NT2/D1 (cell line): Measurements from ENCODE around the gene SPHKAP.

Experiments used
- DNase-seq: peaks from one replicate; pipeline ENCODE4 v3.0.0-alpha.2; 2011; ENCODE audit warnings: low read depth, low spot score
- H3K27me3 ChIP-seq: 2 replicates; pipeline ENCODE4 v1.6.0; 2011; ENCODE audit warnings: mild to moderate bottlenecking; ENCODE audit not compliant: insufficient read length, insufficient read depth
- H3K36me3 ChIP-seq: 2 replicates; pipeline ENCODE4 v1.6.1; 2011; ENCODE audit warnings: mild to moderate bottlenecking, low read length, mixed read lengths; ENCODE audit not compliant: insufficient read depth, insufficient read length
- H3K4me1 ChIP-seq: 2 replicates; pipeline ENCODE4 v1.5.1; 2011; ENCODE audit not compliant: insufficient read depth, insufficient read length
- H3K4me3 ChIP-seq: 2 replicates; pipeline ENCODE4 v1.5.1; 2011; ENCODE audit warnings: low read depth; ENCODE audit not compliant: insufficient read length
- H3K9ac ChIP-seq: 2 replicates; pipeline ENCODE4 v1.6.0; 2011; ENCODE audit warnings: low read depth; ENCODE audit not compliant: insufficient read length
- H3K9me3 ChIP-seq: 2 replicates; pipeline ENCODE4 v1.5.1; 2011; ENCODE audit warnings: mild to moderate bottlenecking, low read length; ENCODE audit not compliant: insufficient read depth
- SUZ12 ChIP-seq: IDR thresholded peaks from 2 replicates; pipeline ENCODE4 v1.6.1; 2011; ENCODE audit not compliant: insufficient read length, insufficient read depth; ENCODE audit errors: extremely low read depth
- YY1 ChIP-seq: IDR thresholded peaks from 2 replicates; pipeline ENCODE4 v1.6.1; 2011; ENCODE audit not compliant: insufficient read length, insufficient read depth
- ZNF274 ChIP-seq: IDR thresholded peaks from 2 replicates; pipeline ENCODE4 v1.6.1; 2011; ENCODE audit warnings: mild to moderate bottlenecking, low read depth, low read length

SPHKAP gene

DNA sequence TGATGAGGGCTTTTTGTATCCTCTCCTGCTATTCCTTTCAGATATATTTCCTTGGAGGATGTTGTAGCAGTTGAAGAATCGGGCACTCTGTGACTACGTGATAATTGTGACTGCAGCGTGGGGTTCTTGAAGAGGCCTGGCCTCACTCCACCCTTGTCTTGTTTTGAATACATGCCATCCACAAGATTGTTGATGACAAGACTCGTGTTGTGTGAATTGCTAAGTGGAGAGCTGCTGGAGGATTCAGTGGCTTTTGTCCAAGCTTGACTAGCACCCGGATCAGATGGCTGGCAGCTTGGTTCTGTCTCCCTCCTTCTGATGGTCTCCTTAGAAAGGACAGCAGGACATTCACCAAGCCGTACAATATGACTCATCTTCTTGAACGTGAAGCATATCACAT lies 163.2 kb downstream of the SPHKAP start:
- Histone ChIP-seq H3K9ac (no peak overlapping the region), H3K36me3 (no peaks in the 10 kb centered on the region), H3K4me1 (no peaks in the 10 kb centered on the region), H3K4me3 (no peak overlapping the region), H3K9me3 (no peaks in the 10 kb centered on the region), H3K27me3 (no peaks in the 10 kb centered on the region)
- no peak for TF ChIP-seq ZNF274
- no peak for TF ChIP-seq YY1
- TF ChIP-seq SUZ12, result no peak
- DNase-seq, result no peak

DNA sequence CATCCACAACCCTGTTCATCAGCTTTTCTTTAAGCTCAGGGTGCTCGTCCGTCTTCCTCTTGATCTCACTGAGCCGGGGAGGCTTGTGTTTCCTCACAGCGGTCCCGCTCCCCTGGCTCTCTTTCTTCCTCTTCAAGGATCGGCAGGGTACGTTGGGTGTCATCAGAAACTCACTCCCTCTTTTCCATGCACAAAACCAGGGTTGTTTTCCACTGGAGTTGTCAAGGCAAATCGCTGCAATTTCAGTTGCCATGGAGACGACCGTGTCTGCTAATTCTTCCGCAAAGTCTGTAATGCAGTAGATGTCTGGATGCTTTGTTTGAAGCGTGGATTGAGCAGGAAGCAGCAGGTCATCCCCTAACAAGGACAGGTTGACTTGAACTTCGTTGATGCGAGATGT lies 163.7 kb downstream of the SPHKAP start:
- no peaks in the 10 kb centered on the region for H3K27me3 ChIP-seq
- no peak for DNase-seq

DNA sequence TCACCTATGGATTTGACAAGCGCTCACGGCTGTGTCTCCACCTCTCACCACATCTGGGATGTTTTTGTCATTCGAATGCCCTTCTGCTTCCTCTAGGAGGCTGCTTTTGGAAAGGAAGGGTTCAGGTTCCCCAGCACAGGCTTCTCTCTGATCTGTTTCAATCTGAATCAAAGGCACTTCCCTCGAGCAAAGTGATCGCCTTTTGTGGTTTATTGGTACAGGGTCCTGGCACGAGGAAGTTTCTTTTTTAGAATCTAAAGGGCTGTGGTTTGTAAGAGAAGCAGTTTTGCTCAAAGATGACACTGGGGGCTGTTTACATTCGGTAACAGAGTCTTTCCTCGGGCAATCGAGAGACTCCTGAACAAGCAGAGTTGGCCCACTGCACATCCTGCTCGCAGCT lies 165.1 kb downstream of the SPHKAP start:
- H3K27me3 ChIP-seq, result no peaks in the 10 kb centered on the region
- peak; percentile 23 for DNase-seq
- H3K36me3 ChIP-seq, result no peaks in the 10 kb centered on the region
- no peaks in the 10 kb centered on the region for H3K4me1 ChIP-seq
- TF ChIP-seq SUZ12 (no peak), ZNF274 (no peak), YY1 (no peak)
- no peaks in the 10 kb centered on the region for H3K9me3 ChIP-seq
- no peak overlapping the region for H3K9ac ChIP-seq
- H3K4me3 ChIP-seq, result no peak overlapping the region

More for the DNA sequence above, 163.7 kb downstream of the SPHKAP start:
- no peak overlapping the region for H3K4me3 ChIP-seq
- TF ChIP-seq SUZ12 (no peak), ZNF274 (no peak), YY1 (no peak)
- no peaks in the 10 kb centered on the region for H3K9me3 ChIP-seq
- H3K9ac ChIP-seq, result no peak overlapping the region
- no peaks in the 10 kb centered on the region for H3K4me1 ChIP-seq
- H3K36me3 ChIP-seq, result no peaks in the 10 kb centered on the region

DNA sequence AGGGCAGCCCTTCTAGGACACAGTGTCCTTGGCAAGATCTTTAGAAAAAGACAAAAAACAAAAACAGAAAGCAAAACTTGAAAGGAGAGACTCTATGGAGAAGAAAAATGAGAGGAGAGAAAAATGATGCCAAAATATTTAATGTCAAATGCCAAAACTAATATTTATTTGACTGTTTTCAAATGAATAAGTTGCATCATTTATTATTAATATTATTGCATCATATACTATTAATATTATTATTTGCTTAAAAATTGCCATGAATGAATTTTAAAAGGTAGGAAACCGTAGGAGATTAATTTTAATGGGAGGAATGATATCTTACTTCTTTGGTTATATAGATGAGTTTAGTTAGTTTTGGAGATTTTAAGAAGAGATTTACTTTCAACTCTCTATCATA lies 165.7 kb downstream of the SPHKAP start:
- no peaks in the 10 kb centered on the region for H3K9me3 ChIP-seq
- no peak overlapping the region for H3K4me3 ChIP-seq
- H3K27me3 ChIP-seq, result no peaks in the 10 kb centered on the region
- TF ChIP-seq ZNF274 (no peak), YY1 (no peak), SUZ12 (no peak)
- no peaks in the 10 kb centered on the region for H3K4me1 ChIP-seq
- no peak for DNase-seq
- no peak overlapping the region for H3K9ac ChIP-seq
- no peaks in the 10 kb centered on the region for H3K36me3 ChIP-seq

DNA sequence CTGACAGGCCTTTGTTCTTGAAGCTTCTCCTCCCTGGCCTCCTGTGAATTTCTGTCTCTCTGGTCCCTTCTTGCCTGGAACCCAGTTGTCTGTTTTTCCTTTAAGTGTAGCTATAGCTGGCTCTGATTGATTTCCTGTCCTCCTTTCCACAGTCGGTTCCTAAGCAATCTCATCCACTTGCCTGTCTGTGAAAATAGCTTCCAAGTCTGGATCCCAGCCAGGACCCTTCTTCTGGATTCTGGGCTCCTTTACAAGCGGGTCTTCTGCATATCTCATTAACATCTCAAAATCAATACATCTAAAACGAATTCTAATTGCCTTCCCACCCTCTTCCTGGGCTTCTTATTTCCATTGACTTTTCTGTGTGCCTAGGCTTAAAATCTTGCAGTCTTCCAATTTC lies 185.1 kb downstream of the SPHKAP start:
- Histone ChIP-seq H3K36me3 (no peaks in the 10 kb centered on the region), H3K4me3 (no peak overlapping the region), H3K9ac (no peak overlapping the region), H3K9me3 (no peaks in the 10 kb centered on the region), H3K27me3 (no peaks in the 10 kb centered on the region), H3K4me1 (no peaks in the 10 kb centered on the region)
- TF ChIP-seq ZNF274 (no peak), SUZ12 (no peak)
- no peak for DNase-seq

DNA sequence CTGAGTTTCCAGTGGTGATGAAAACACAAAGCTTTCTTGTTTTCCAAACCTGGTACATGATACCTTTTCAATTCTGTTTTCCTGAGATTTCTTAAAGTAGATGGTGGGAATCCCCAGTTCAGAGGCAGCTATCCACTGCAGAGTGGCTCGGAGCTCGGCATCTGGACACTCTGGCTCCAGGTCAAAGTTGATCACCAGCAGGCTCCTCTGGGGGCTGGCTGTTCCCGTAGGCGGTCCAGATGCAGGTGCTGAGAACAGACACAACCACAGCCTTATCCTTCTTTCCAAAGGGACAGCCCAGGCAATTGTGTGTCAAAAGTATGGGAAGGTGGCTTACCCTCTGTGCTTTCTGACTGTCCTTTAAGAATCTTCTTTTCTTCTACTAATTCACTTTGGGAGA lies 190.6 kb downstream of the SPHKAP start:
- no peaks in the 10 kb centered on the region for H3K4me1 ChIP-seq
- no peaks in the 10 kb centered on the region for H3K27me3 ChIP-seq
- no peak for DNase-seq
- H3K36me3 ChIP-seq, result no peaks in the 10 kb centered on the region
- H3K9me3 ChIP-seq, result no peaks in the 10 kb centered on the region
- TF ChIP-seq YY1 (no peak), ZNF274 (no peak), SUZ12 (no peak)
- no peak overlapping the region for H3K9ac ChIP-seq
- H3K4me3 ChIP-seq, result no peak overlapping the region

DNA sequence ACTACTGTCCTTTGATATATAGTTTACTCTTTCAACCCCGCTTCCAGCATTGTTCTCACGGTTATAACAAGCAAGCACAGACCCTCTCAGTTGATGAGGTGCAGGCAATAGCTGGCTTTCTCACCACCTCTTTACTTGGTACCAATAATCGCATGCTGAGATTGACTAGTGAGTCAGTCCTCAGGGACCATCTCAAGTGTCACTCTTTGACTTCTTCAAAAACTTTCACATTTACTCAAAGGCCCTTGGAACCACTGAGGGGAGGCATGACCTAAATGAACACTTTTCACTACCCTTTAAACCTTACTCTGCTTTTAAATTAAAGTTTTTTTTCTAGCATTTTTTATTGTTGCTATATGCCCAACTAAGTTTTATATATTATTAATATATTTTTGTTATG lies 208.2 kb downstream of the SPHKAP start:
- DNase-seq, result no peak
- TF ChIP-seq YY1, result no peak
- TF ChIP-seq ZNF274, result no peak
- no peak for TF ChIP-seq SUZ12
- H3K36me3 ChIP-seq, result no peaks in the 10 kb centered on the region
- H3K4me3 ChIP-seq, result no peak overlapping the region
- H3K9ac ChIP-seq, result no peak overlapping the region
- no peaks in the 10 kb centered on the region for H3K4me1 ChIP-seq
- no peaks in the 10 kb centered on the region for H3K9me3 ChIP-seq
- no peaks in the 10 kb centered on the region for H3K27me3 ChIP-seq
